DND-41 (cell line): Measurements from ENCODE around the gene EFCAB11.

Experiments
- ATAC-seq: fragments of 200-7000 bp; cut with Tn5 transposase; 3 replicates; pipeline ENCODE4 v1.9.1; 2021; ENCODE audit warnings: low read depth; ENCODE audit not compliant: insufficient read depth
- DNase-seq: peaks from one replicate; pipeline ENCODE4 v3.0.0-alpha.2; 2020
- H2AFZ ChIP-seq: 2 replicates; pipeline ENCODE4 v1.6.0; 2012; ENCODE audit warnings: low read depth, low read length
- H3K27ac ChIP-seq: 2 replicates; pipeline ENCODE4 v1.5.1; 2012; ENCODE audit warnings: low read length, inconsistent platforms
- H3K27me3 ChIP-seq: fragments of 200-600 bp; sonication (generic); 2 replicates; pipeline ENCODE4 v1.6.0; 2012; ENCODE audit warnings: low read length, mild to moderate bottlenecking, inconsistent platforms; ENCODE audit not compliant: insufficient read depth, poor library complexity
- H3K36me3 ChIP-seq: 2 replicates; pipeline ENCODE4 v1.5.1; 2012; ENCODE audit warnings: low read length, inconsistent platforms; ENCODE audit not compliant: insufficient read depth
- H3K4me1 ChIP-seq: 2 replicates; pipeline ENCODE4 v1.5.1; 2012; ENCODE audit warnings: mild to moderate bottlenecking, low read length; ENCODE audit not compliant: insufficient read depth
- H3K4me2 ChIP-seq: 2 replicates; pipeline ENCODE4 v1.6.0; 2012; ENCODE audit warnings: mild to moderate bottlenecking, moderate library complexity, low read length, inconsistent platforms; ENCODE audit not compliant: insufficient read depth
- H3K4me3 ChIP-seq, 2 experiments: fragments of 200-600 bp in 1 of 2; shearing (Covaris generic) in 1 of 2; 2 replicates each; pipeline ENCODE4 v1.5.1; 2012 to 2016; ENCODE audit warnings: inconsistent platforms in 2 of 2, low read length in 2 of 2, mild to moderate bottlenecking in 2 of 2, low read depth in 1 of 2, moderate library complexity in 1 of 2
- H3K79me2 ChIP-seq: 2 replicates; pipeline ENCODE4 v1.6.0; 2012; ENCODE audit warnings: low read length, inconsistent platforms; ENCODE audit not compliant: insufficient read depth
- H3K9ac ChIP-seq: 2 replicates; pipeline ENCODE4 v1.6.0; 2012; ENCODE audit warnings: low read depth, mild to moderate bottlenecking, inconsistent platforms, low read length, moderate library complexity
- H3K9me3 ChIP-seq: 2 replicates; pipeline ENCODE4 v1.5.1; 2012; ENCODE audit warnings: low read length, moderate library complexity, mild to moderate bottlenecking, inconsistent platforms; ENCODE audit not compliant: insufficient read depth, severe bottlenecking
- H4K20me1 ChIP-seq: 2 replicates; pipeline ENCODE4 v1.6.0; 2012; ENCODE audit warnings: low read length; ENCODE audit not compliant: insufficient read depth
- EZH2 ChIP-seq: IDR thresholded peaks from 3 replicates; pipeline ENCODE4 v1.6.1; 2012; ENCODE audit warnings: borderline replicate concordance, low read depth, mild to moderate bottlenecking, moderate library complexity, low read length, inconsistent platforms; ENCODE audit not compliant: severe bottlenecking
- TF ChIP-seq, protein P1 (sequence below): IDR thresholded peaks from 2 replicates; pipeline ENCODE4 v1.5.1; 2012; ENCODE audit warnings: borderline replicate concordance, low read length, moderate library complexity, mild to moderate bottlenecking; ENCODE audit not compliant: poor library complexity, severe bottlenecking; ENCODE audit errors: extremely low read depth

Gene EFCAB11

DNA sequence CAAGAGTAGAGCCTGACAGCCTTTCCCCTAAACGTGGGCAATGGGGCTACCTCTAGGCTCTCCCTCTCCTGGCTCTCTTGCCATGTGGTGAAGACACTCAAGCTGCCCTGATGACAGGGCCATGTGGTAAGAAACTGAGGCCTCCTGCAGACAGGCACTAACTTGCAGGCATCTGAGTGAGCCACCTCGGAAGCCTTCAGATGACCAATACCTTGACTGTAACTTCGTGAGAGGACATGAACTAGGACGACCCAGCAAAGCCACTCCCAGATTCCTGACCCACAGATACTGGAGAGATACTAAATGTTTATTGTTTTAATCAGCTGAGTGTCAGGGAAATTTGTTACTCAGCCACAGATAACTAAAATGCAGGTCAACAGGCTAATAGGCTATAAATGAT, 96.4 kb downstream of the EFCAB11 start:
- H2AFZ ChIP-seq = no peak overlapping the region
- no peak for ATAC-seq

DNA sequence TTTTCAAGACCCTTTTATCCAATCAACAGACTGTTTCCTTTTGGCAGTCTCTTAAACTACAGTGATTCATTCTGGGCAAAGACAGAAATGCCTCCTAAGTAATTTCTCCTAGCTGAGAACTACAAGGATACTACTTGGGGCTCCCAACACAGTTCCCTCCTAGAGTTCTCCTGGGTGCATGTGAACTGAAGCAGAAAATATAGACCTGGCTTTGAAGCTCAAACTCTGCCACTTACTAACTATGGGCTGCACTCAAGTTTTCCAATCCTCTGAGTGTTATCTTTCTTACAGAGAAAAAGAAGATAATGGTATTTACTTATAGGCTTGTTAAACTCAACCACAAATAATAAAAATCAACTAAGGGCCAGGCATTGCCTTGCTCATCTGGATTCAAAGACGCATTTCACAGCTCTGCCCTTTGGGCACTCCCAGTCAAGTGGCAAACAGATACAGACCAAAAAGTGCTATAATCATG, 97.6 kb downstream of the EFCAB11 start:
- Histone ChIP-seq H3K27me3 (no peaks in the 10 kb centered on the region), H3K9ac (no peak overlapping the region), H2AFZ (no peak overlapping the region), H3K4me3 (no peak overlapping the region), H3K4me2 (no peak overlapping the region), H3K36me3 (no peaks in the 10 kb centered on the region), H3K4me1 (no peaks in the 10 kb centered on the region), H3K79me2 (no peaks in the 10 kb centered on the region), H3K27ac (no peak overlapping the region), H3K9me3 (no peaks in the 10 kb centered on the region), H4K20me1 (no peaks in the 10 kb centered on the region)
- TF ChIP-seq, protein P1, sequence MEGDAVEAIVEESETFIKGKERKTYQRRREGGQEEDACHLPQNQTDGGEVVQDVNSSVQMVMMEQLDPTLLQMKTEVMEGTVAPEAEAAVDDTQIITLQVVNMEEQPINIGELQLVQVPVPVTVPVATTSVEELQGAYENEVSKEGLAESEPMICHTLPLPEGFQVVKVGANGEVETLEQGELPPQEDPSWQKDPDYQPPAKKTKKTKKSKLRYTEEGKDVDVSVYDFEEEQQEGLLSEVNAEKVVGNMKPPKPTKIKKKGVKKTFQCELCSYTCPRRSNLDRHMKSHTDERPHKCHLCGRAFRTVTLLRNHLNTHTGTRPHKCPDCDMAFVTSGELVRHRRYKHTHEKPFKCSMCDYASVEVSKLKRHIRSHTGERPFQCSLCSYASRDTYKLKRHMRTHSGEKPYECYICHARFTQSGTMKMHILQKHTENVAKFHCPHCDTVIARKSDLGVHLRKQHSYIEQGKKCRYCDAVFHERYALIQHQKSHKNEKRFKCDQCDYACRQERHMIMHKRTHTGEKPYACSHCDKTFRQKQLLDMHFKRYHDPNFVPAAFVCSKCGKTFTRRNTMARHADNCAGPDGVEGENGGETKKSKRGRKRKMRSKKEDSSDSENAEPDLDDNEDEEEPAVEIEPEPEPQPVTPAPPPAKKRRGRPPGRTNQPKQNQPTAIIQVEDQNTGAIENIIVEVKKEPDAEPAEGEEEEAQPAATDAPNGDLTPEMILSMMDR = no peak
- TF ChIP-seq EZH2 = no peak
- DNase-seq (no peak), ATAC-seq (no peak)

More for the DNA sequence above, 96.4 kb downstream of the EFCAB11 start:
- DNase-seq = no peak
- H3K4me2 ChIP-seq = no peak overlapping the region
- H3K27me3 ChIP-seq = no peaks in the 10 kb centered on the region
- no peak for TF ChIP-seq EZH2
- TF ChIP-seq, protein P1 = no peak
- no peak overlapping the region for H3K4me3 ChIP-seq
- no peaks in the 10 kb centered on the region for H3K9me3 ChIP-seq
- no peaks in the 10 kb centered on the region for H3K4me1 ChIP-seq
- no peaks in the 10 kb centered on the region for H3K36me3 ChIP-seq
- no peaks in the 10 kb centered on the region for H3K79me2 ChIP-seq
- no peak overlapping the region for H3K27ac ChIP-seq
- H4K20me1 ChIP-seq = no peaks in the 10 kb centered on the region
- H3K9ac ChIP-seq = no peak overlapping the region

DNA sequence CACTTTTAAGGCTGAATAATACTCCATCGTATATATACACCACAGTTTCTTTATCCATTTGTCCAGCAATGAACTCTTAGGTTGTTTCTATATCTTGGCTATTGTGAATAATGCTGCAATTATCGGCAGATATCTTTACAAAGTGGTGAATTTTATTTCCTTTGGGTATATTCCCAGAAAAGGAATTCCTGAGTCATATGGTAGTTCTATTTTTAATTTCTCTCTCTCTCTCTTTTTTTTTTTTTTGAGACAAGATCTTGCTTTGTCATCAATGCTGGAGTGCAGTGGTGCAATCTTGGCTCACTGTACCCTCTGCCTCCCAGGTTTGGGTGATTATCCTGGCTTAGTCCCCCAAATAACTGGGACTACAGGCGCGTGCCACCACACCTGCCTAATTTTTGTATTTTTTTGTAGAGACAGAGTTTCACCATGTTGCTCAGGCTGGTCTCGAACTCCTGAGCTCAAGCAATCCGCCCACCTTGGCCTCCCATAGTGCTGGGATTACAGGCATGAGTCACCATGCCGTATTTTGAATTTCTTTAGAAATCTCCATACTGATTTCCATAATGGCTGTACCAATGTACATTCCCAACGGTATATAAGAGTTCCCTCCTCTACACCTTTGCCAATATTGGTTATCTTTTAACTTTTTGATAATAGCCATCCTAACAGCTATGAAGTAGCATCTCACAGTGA, 98.4 kb downstream of the EFCAB11 start:
- no peak overlapping the region for H3K9ac ChIP-seq

More for the DNA sequence above, 98.4 kb downstream of the EFCAB11 start:
- DNase-seq = no peak
- TF ChIP-seq, protein P1 = no peak
- TF ChIP-seq EZH2 = no peak
- Histone ChIP-seq H3K27me3 (no peaks in the 10 kb centered on the region), H3K4me2 (no peak overlapping the region), H3K36me3 (no peaks in the 10 kb centered on the region), H3K9me3 (no peaks in the 10 kb centered on the region), H3K27ac (no peak overlapping the region), H3K4me1 (no peaks in the 10 kb centered on the region), H4K20me1 (no peaks in the 10 kb centered on the region), H3K4me3 (no peak overlapping the region), H3K79me2 (no peaks in the 10 kb centered on the region), H2AFZ (no peak overlapping the region)
- no peak for ATAC-seq
